ENCODE data around the gene TMEM39B.
"Not testable (repeated sequence)": the region's sequence is repeated elsewhere in the genome, so short reads cannot be mapped to it uniquely, and the experiment has no call there.

Gene TMEM39B

GRCh38 chr1:32072622-32073298 is at the start of gene TMEM39B:
Gene TMEM39B (plus strand): TSS chr1:32072939. CDS start chr1:32073048, 109 bp downstream.
- DNase-seq (ENCODE audit: low spot score) = peak; percentile 94

DNA sequence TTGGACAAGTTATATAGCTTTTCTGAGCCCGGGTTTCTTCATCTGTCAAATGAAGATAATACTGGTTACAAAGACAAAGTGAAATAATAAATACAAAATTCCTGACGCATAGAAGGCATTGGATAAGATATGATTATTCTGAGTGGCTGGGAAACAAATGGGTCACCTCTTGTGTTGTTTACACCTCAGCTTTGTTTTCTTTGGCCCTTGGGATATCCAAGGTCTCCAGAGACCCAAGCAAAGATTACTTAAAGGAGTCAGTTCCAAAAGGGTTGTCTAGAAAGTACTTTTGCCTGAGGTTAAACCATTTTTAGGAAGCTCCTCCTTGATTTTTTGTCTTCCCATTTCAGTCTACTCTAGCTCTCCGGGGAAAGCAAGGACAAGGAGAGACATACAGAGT is 49.4 kb upstream of the TMEM39B start:
- DNase-seq (ENCODE audit: low spot score) = no peak

DNA sequence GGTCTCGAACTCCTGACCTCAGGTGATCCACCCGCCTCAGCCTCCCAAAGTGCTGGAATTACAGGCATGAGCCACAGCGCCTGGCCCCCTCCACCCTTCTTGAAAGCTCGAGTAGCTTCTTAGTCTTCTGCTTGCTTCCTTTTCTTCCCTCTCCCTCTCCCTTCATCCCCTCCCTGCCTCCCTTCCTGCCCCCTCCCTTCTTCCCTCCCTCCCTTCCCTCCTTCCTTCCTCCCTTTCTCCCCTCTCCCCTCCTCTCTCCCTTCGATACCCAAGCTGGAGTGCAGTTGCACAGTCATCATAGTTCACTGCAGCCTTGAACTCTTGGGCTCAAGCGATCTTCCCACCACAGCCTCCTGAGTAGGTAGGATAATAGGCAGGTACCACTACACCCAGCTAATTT is 47.2 kb upstream of the TMEM39B start:
- DNase-seq (ENCODE audit: low spot score) = no peak

DNA sequence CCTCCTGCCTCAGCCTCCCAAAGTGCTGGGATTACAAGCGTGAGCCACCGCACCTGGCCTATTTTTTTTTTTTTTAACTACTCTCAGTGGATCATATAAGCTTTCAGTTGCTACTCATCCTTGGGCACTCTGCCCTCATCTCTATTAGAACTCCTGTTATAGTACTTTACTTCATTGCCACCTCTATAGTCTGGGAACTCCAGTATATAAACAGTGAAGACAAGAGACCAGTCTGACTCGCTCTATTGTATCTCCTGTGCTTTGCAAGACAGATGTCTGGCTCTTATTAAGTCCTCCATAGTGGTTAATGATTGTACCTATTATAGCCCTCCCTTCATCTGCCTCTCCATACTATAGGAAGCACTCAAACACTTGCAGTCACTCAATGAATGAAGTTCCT is 44.0 kb upstream of the TMEM39B start:
- no peak for DNase-seq (ENCODE audit: low spot score)

- DNase-seq (ENCODE audit: low spot score) = no peak
Observed at GRCh38 chr1:32031578-32032274, 41.0 kb upstream of the TMEM39B start.

DNA sequence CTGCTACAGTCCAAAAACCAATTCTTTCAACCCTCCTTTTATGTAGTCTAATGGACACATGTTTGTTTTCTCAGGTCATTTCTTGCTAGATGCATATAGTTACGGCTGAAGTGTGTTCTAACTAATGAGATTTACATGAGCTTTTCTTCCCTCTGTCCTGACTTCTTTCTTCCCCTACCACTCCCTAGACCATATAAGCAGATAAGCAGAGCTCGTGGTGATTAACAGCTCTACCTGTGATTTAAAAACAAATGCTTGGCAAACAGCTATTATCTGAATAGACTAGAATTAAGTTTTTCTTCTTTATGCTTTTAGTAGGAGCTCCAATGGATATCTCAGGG is 40.5 kb upstream of the TMEM39B start:
- no peak for DNase-seq (ENCODE audit: low spot score)

GRCh38 chr1:32035119-32035518 is 37.6 kb upstream of the TMEM39B start:
- no peak for DNase-seq (ENCODE audit: low spot score)

DNA sequence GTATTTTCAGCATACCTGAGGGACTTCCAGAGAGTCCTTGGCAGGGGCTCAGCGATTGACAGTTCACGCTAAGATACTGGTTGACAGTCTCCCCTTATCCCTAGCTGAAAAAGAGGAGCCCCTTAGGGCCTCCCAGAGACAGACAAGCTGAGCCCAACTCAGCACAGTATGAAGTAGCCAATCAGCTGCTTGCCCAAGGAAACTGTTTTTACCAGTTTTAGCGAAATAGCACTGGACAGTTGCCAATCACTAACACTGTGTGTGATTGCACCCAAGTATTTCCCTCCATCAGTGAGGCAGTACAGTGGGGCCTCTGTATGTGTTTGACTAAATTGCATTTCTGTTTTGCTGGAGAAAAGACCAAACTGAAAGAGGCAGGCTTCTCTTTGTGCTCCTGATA is 32.0 kb upstream of the TMEM39B start:
- DNase-seq (ENCODE audit: low spot score) = no peak

DNA sequence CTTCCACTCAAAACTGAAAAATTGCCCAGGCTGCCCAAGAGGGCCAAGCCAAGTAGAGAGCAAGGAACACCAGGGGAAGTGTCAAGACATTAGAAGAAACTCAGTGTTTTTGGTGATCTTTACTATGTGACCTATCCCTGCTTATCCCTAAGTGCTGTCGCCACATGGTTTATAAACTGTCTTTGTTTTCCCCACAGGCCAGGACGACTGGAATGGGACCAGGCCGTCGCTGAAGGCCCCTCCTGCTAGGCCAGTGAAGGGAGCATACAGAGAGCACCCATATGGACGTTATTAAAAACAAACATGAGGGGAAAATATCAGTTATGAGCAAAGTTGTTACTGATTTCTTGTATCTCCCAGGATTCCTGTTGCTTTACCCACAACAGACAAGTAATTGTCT is 30.4 kb upstream of the TMEM39B start:
- DNase-seq (ENCODE audit: low spot score) = no peak

DNA sequence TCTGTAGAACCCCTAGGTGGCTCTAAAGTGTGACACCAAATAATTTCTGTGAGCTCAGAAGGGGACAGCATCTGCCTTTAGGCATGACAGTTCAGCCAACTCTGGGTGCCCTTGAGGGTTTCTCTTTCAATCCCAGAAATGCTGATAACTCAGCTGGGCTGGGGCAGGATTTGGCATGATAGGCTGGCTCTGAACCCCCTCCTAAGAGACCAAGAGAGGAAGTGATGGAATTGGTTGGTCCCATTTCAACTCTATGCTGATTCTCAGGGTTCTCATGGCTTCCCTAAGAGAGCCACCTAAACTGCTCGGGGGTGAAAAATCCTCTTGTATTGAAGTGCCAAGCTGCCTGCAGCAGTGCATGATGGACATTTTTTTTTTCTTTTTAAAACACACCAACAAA is 28.5 kb upstream of the TMEM39B start:
- DNase-seq (ENCODE audit: low spot score) = no peak

GRCh38 chr1:32045772-32046171 is 27.0 kb upstream of the TMEM39B start:
- DNase-seq (ENCODE audit: low spot score) = no peak

- DNase-seq (ENCODE audit: low spot score) = no peak
Observed at GRCh38 chr1:32047701-32048100, 25.0 kb upstream of the TMEM39B start.

DNA sequence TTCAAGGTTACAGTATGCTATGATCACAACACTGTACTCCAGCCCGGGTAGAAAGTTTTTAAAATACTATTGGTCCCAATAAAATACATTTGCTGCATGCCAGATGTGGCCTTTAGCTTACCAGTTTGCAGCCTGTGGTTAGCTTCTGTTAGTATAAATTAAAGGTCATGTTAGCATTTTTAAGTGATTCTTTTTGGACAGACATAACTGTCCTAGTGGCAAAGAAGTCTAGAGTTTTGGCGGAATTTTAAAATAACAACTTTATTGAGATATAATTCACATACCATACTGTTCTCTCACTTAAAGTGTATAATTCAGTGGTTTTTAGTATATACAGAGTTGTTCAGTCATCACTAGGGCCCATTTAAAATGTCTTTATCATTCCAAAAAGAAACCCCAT is 24.3 kb upstream of the TMEM39B start:
- no peak for DNase-seq (ENCODE audit: low spot score)

GRCh38 chr1:32051706-32052105 is 21.0 kb upstream of the TMEM39B start:
- DNase-seq (ENCODE audit: low spot score) = no peak

DNA sequence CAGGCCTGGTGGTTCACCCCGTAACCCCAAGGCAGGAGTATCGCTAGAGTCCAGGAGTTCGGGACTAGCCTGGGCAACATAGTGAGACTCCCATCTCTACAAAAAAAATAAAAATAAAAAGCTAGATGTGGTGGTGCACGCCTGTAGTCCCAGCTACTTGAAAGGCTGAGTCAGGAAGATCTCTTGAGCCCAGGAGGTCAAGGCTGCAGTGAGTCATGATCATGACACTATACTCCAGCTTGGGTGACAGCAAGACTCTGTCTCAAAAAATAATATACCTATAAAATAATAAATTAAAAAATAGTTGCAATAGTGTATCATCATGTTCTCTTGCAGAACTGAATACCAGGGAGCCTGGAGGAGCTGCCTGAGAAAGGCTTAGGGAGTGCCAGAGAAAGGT is 19.9 kb upstream of the TMEM39B start:
- DNase-seq (ENCODE audit: low spot score) = no peak

- DNase-seq (ENCODE audit: low spot score) = no peak
Observed at GRCh38 chr1:32055416-32055815, 17.3 kb upstream of the TMEM39B start.

- DNase-seq (ENCODE audit: low spot score) = no peak
Observed at GRCh38 chr1:32056598-32056997, 16.1 kb upstream of the TMEM39B start.

DNA sequence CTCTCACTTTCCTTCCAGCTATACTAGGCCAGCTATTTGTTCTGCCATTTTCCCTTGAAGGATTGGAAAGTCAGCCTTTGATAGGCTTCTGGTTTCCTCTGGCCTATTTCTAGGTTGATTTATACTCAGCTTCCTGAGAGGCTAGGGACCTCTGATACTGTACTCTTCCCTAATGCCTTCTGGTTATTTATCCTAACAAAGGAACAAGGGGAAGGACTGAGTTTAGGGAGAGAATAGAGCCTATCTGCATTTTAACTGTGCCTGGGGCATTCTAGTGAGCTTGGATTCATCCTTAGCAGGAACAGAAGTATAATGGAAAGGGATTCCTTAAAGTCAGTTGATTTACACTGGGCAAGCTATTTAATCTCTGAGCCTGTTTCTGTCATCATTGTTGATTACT is 11.8 kb upstream of the TMEM39B start:
- no peak for DNase-seq (ENCODE audit: low spot score)

GRCh38 chr1:32062867-32063230 is 9.9 kb upstream of the TMEM39B start:
- no peak for DNase-seq (ENCODE audit: low spot score)

- DNase-seq (ENCODE audit: low spot score) = peak; percentile 17
Observed at GRCh38 chr1:32063261-32063681, 9.5 kb upstream of the TMEM39B start.

DNA sequence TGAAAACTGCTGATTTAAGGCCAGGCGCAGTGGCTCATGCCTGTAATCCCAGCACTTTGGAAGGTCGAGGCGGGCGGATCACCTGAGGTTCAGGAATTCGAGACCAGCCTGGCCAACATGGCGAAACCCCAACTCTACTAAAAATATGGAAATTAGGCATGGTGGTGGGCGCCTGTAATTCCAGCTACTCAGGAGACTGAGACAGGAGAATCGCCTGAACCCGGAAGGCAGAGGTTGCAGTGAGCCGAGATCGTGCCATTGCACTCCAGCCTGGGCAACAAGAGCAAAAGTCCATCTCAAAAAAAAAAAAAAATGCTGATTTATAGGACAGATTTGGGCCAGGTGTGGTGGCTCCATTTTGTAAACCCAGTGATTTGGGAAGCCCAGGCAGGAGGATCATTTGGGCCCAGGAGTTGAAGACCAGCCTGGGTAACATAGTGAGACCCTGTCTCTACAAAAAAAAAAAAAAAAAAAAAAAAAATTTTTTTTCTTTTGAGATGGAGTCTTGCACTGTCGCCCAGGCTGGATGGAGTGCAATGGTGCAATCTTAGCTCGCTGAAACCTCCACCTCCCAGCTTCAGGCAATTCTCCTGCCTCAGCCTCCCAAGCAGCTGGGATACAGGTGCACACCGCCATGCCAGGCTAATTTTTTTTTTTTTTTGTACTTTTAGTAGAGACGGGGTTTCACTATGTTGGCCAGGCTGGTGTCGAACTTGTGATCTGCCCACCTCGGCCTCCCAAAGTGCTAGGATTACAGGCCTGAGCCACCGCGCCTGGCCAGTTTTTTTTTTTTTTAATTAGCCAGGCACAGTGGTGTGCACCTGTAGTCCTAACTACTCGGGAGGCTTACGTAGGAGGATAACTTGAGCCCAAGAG is 6.9 kb upstream of the TMEM39B start:
- not testable (repeated sequence) for DNase-seq (ENCODE audit: low spot score)

- DNase-seq (ENCODE audit: low spot score) = peak; percentile 42
Observed at GRCh38 chr1:32066489-32066873, 6.3 kb upstream of the TMEM39B start.

DNA sequence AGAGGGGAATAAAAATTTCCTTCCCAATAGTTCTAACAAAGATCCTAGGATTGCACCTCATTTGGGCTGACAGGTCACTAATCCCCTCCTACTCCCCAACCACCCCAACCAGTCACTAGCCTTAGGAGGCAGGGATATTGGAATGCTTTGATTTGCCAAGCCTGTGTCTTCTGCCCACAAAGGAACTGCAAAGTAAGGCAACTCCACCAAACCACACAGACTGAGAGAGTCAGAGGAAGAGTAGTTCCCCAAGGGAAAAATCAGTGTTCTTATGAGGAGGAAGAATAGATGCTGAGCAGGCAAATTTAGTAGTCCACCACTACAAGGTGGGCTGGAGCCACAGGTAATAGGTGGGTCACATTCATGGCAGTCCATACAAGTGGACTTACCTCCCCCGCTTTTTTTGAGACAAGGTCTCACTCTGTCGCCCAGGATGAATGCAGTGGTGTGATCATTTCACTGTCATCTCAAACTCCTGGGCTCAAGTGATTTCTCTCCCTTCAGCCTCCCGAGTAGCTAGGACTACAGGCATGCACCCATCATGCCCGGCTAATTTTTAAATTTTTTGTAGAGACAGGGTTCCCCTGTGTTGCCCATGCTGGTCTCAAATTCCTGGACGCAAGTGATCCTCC is 3.7 kb upstream of the TMEM39B start:
- no peak for DNase-seq (ENCODE audit: low spot score)

Measured in activated CD4-positive, alpha-beta T cell treated with anti-CD3 and anti-CD28 coated beads, Interleukin-2, Interleukin-4, amounts not matched to agents 100 ng/mL and 50 ng/mL, durations not matched to agents 16 hours and 8 hours (primary cell).